Measurements from ENCODE around the gene ASMT. TPM values are rescaled to one million over a fixed set of nuclear protein-coding genes. Genes with fewer than 3 reads are reported as not detected.

Gene ASMT
- total RNA-seq, 2 donors from 2014 or later: 0.27 TPM; not detected in 1

DNA sequence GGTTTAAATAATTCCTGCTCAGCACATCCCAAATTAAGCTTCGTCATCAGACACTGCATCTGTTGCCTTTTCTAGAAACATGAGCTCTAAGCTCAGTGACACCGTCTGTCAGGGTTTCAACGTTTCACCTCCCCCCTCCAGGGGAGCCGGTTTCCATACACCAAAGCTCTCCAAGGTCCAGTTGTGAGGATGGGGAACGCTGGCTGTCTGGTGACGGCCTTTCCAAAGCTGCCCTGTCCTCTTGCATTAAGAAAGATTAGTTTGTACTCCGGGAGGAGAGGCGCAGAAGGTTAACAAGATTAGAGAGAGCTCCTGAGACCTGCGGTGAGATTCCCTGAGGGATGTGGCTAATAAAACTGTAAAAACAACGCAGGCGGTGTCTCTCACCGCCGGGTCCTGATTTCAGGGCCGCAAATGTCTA, 43.2 kb downstream of the ASMT start:
- H3K27me3 ChIP-seq: no peaks in the 10 kb centered on the region
- DNase-seq: no peak
- H3K4me3 ChIP-seq: no peak overlapping the region
- H3K9me3 ChIP-seq: no peaks in the 10 kb centered on the region
- no peaks in the 10 kb centered on the region for H3K36me3 ChIP-seq
- intact Hi-C loops (cut with DNase I): no loop called here
- no peak overlapping the region for H3K27ac ChIP-seq
- TF ChIP-seq, protein P1, sequence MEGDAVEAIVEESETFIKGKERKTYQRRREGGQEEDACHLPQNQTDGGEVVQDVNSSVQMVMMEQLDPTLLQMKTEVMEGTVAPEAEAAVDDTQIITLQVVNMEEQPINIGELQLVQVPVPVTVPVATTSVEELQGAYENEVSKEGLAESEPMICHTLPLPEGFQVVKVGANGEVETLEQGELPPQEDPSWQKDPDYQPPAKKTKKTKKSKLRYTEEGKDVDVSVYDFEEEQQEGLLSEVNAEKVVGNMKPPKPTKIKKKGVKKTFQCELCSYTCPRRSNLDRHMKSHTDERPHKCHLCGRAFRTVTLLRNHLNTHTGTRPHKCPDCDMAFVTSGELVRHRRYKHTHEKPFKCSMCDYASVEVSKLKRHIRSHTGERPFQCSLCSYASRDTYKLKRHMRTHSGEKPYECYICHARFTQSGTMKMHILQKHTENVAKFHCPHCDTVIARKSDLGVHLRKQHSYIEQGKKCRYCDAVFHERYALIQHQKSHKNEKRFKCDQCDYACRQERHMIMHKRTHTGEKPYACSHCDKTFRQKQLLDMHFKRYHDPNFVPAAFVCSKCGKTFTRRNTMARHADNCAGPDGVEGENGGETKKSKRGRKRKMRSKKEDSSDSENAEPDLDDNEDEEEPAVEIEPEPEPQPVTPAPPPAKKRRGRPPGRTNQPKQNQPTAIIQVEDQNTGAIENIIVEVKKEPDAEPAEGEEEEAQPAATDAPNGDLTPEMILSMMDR (IDR thresholded peaks at IDR 0.05): no peak
- H3K4me1 ChIP-seq: no peaks in the 10 kb centered on the region
- H3K9ac ChIP-seq (ENCODE audit: low read depth in 2 of 2, low read length in 2 of 2): no peak overlapping the region

DNA sequence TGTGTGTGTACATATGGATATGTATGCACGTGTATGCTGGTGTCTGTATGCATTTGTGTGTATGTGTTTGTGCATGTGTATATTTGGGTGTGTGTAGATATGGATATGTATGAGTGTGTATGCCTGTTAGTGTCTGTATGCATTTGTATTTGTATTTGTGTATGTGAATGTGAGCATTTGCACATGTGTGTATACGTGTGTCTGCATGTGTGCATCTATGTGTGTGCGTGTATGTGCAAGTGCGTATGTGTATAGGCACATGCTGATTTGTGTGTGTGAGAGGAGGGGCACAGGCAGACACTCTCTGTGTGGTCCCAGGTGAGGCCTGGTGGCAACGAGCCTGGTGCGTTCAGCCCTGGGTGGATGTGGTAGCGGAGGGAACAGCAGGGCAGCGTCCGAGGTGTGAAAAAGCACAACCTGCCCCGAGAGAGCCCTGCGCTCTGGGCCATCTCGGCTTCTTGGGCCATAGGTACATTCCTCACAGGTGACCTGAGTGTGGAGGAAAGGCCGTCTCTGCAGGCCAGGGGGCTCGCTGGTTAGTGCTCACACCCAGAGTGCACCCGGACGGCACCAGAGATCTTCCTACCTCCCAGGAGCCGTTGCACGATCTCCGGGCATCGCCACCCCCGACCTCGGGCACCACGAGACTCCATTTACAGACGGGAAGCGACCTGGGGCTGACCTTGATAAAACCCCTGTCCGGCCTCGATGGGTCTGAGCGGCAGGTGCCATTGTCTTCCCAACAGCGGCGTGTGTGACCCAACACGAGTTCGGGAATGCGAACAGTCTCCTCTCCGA, 45.0 kb downstream of the ASMT start:
- Histone ChIP-seq H3K4me3 (no peak overlapping the region), H3K9me3 (no peaks in the 10 kb centered on the region), H3K27me3 (no peaks in the 10 kb centered on the region), H3K36me3 (no peaks in the 10 kb centered on the region), H3K9ac (ENCODE audit: low read depth in 2 of 2, low read length in 2 of 2) (no peak overlapping the region), H3K27ac (no peak overlapping the region), H3K4me1 (no peaks in the 10 kb centered on the region)
- DNase-seq: no peak
- intact Hi-C loops (cut with DNase I): no loop called here
- TF ChIP-seq, protein P1 (IDR thresholded peaks at IDR 0.05): no peak

DNA sequence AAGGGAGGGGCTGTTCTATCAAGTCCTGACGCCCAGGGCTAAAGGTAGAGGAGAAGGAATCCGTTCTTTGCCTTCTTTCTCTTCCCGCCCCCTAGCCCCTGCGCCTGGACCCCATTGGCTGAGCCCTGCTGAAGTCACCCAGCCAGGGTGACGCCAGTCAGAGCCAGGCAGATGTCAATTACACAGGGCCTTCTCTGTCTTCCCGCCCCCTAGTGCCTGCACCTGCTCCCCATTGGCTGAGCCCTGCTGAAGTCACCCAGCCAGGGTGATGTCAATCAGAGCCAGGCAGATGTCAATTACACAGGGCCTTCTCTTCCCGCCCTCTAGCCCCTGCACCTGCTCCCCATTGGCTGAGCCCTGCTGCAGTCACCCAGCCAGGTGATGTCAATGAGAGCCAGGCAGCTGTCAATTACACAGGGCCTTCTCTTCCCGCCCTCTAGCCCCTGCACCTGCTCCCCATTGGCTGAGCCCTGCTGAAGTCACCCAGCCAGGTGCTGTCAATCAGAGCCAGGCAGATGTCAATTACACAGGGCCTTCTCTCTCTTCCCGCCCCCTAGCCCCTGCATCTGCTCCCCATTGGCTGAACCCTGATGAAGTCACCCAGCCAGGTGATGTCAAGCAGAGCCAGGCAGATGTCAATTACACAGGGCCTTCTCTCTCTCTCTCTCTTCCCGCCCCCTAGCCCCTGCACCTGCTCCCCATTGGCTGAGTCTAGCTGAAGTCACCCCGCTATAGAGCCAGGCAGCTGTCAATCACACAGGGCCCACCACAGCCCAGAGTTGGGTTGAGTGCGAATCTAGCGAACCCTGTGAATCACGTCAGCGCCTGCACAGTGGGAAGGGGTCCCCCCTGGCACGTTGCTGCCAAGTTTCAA, 46.4 kb downstream of the ASMT start:
- no peaks in the 10 kb centered on the region for H3K9me3 ChIP-seq
- intact Hi-C loops (cut with DNase I): no loop called here
- H3K27me3 ChIP-seq: no peaks in the 10 kb centered on the region
- DNase-seq: peak; percentile 33
- no peak overlapping the region for H3K9ac ChIP-seq (ENCODE audit: low read depth in 2 of 2, low read length in 2 of 2)
- H3K27ac ChIP-seq: no peak overlapping the region
- H3K4me3 ChIP-seq: no peak overlapping the region
- H3K4me1 ChIP-seq: no peaks in the 10 kb centered on the region
- TF ChIP-seq, protein P1 (IDR thresholded peaks at IDR 0.05): no peak
- H3K36me3 ChIP-seq: no peaks in the 10 kb centered on the region

DNA sequence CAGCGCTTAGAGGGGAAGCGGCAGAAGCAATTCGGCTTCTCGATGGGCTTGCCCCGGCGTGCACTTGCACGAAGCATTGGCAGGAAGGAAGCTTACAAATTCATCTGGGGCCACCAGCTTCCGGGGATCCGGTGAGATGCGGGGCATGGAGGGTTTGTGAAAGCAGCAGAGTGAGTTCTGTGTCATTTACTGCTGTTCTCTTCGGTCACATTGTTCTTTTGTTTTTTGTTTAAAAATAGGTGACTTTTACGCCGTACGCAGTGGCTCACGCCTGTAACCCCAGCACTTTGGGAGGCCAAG, 47.0 kb downstream of the ASMT start:
- TF ChIP-seq, protein P1 (IDR thresholded peaks at IDR 0.05): no peak
- H3K9ac ChIP-seq (ENCODE audit: low read depth in 2 of 2, low read length in 2 of 2): no peak overlapping the region
- intact Hi-C loops (cut with DNase I): no loop called here
- no peaks in the 10 kb centered on the region for H3K9me3 ChIP-seq
- no peak overlapping the region for H3K27ac ChIP-seq
- no peaks in the 10 kb centered on the region for H3K4me1 ChIP-seq
- no peaks in the 10 kb centered on the region for H3K36me3 ChIP-seq
- no peak for DNase-seq
- no peaks in the 10 kb centered on the region for H3K27me3 ChIP-seq
- no peak overlapping the region for H3K4me3 ChIP-seq

DNA sequence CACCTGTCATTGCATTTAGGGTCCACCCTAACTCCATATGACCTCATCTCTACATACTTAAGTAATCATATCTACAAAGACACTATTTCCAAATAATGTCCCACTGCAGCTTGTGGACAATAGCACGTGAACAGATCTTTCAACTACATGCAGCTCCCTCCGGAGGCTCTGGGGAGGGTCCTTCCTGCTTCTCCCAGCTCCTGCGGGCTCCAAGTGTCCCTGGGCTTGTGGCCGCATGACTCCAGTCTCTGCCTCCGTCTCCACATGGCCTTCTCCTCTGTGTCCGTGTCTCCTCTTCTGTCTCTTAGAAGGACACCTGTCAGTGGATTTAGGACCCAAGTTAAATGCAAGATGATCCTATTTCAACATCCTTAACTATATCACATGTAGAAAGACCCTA, 52.7 kb downstream of the ASMT start:
- intact Hi-C loops (cut with DNase I): no loop called here
- H3K36me3 ChIP-seq: no peaks in the 10 kb centered on the region
- no peak for DNase-seq
- no peak overlapping the region for H3K4me3 ChIP-seq
- no peaks in the 10 kb centered on the region for H3K27me3 ChIP-seq
- no peak overlapping the region for H3K9ac ChIP-seq (ENCODE audit: low read depth in 2 of 2, low read length in 2 of 2)
- H3K4me1 ChIP-seq: no peaks in the 10 kb centered on the region
- H3K9me3 ChIP-seq: no peaks in the 10 kb centered on the region
- TF ChIP-seq, protein P1 (IDR thresholded peaks at IDR 0.05): no peak
- no peak overlapping the region for H3K27ac ChIP-seq
